HEK293T (cell line): ENCODE results near the gene EBF3.

ENCODE experiments used
- BHLHE40 ChIP-seq: fragments of 450-650 bp; IDR thresholded peaks from 2 replicates; pipeline ENCODE4 v1.6.1; 2016; ENCODE audit warnings: mild to moderate bottlenecking, moderate library complexity, borderline replicate concordance
- CTBP1 ChIP-seq: fragments of 450-650 bp; IDR thresholded peaks from 2 replicates; pipeline ENCODE4 v1.6.1; 2016; ENCODE audit warnings: borderline replicate concordance
- ELF4 ChIP-seq: fragments of 450-650 bp; IDR thresholded peaks from 2 replicates; pipeline ENCODE4 v1.6.1; 2017; ENCODE audit warnings: antibody characterized with exemption
- FOXA1 ChIP-seq: fragments of 450-650 bp; IDR thresholded peaks from 2 replicates; pipeline ENCODE4 v1.6.1; 2016; ENCODE audit warnings: mild to moderate bottlenecking
- FOXM1 ChIP-seq: fragments of 450-650 bp; IDR thresholded peaks from 2 replicates; pipeline ENCODE4 v1.6.1; 2017; ENCODE audit warnings: mild to moderate bottlenecking, borderline replicate concordance
- HDGF ChIP-seq: fragments of 450-650 bp; IDR thresholded peaks from 2 replicates; pipeline ENCODE4 v1.6.1; 2017; ENCODE audit warnings: antibody characterized with exemption, borderline replicate concordance
- L3MBTL2 ChIP-seq: fragments of 450-650 bp; conservative IDR thresholded peaks from 2 replicates; pipeline ENCODE4 v1.6.1; 2016; ENCODE audit warnings: mild to moderate bottlenecking
- LEF1 ChIP-seq: fragments of 450-650 bp; IDR thresholded peaks from 2 replicates; pipeline ENCODE4 v1.6.1; 2017; ENCODE audit warnings: mild to moderate bottlenecking, borderline replicate concordance
- NFRKB ChIP-seq: fragments of 450-650 bp; IDR thresholded peaks from 2 replicates; pipeline ENCODE4 v1.6.1; 2016; ENCODE audit warnings: mild to moderate bottlenecking, moderate library complexity
- SP1 ChIP-seq: fragments of 450-650 bp; IDR thresholded peaks from 2 replicates; pipeline ENCODE4 v1.6.1; 2017
- SUZ12 ChIP-seq: fragments of 450-650 bp; IDR thresholded peaks from 2 replicates; pipeline ENCODE4 v1.6.1; 2016; ENCODE audit warnings: mild to moderate bottlenecking
- TARDBP ChIP-seq: fragments of 450-650 bp; IDR thresholded peaks from 2 replicates; pipeline ENCODE4 v1.6.1; 2016
- TF ChIP-seq, protein P1 (sequence below): fragments of 450-650 bp; IDR thresholded peaks from 2 replicates; pipeline ENCODE4 v1.6.1; 2016

DNA sequence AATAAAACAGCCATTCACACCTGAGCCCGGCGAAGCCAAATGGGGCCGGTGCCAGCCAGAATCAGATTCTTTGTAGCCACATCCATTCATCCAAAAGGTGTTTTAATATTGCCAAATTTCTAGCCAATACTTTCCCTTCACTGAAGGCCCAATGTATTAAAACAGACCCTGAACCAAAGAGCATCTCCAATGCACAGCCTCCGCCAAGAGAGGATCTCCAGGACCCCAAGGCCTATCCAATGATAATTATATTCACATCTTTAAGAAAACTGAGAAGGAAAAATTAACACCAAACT is 12.2 kb downstream of the EBF3 start:
- TF ChIP-seq SP1 (no peak), NFRKB (no peak), SUZ12 (no peak), FOXM1 (no peak), BHLHE40 (no peak), L3MBTL2 (no peak), LEF1 (no peak), TARDBP (no peak), FOXA1 (no peak), CTBP1 (no peak), ELF4 (no peak), HDGF (no peak)
- TF ChIP-seq, protein P1, sequence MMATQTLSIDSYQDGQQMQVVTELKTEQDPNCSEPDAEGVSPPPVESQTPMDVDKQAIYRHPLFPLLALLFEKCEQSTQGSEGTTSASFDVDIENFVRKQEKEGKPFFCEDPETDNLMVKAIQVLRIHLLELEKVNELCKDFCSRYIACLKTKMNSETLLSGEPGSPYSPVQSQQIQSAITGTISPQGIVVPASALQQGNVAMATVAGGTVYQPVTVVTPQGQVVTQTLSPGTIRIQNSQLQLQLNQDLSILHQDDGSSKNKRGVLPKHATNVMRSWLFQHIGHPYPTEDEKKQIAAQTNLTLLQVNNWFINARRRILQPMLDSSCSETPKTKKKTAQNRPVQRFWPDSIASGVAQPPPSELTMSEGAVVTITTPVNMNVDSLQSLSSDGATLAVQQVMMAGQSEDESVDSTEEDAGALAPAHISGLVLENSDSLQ: no peak
